CD4-positive, alpha-beta T cell (primary cell): ENCODE measurements around the gene IFITM10. TPM values are rescaled to one million over a fixed set of nuclear protein-coding genes. Genes with fewer than 3 reads are reported as not detected.

ENCODE experiments used
- ATAC-seq: fragments of 200-7000 bp; cut with Tn5 transposase; one replicate; pipeline ENCODE4 v1.10.0; 2022; ENCODE audit warnings: mild to moderate bottlenecking; ENCODE audit not compliant: poor library complexity
- CTCF ChIA-PET: fragments of 350-600 bp; sonication (Branson Sonifier 250); formaldehyde crosslinking; loops from one replicate; lab custom pipeline; 2021; ENCODE audit warnings: antibody characterized with exemption, inconsistent platforms; lab: Charles Lee
- POLR2A ChIA-PET: fragments of 350-600 bp; sonication (Branson Sonifier 250); formaldehyde crosslinking; loops from one replicate; lab custom pipeline; 2021; ENCODE audit warnings: antibody characterized with exemption, inconsistent platforms; lab: Charles Lee
- DNase-seq, 14 experiments: peaks; one replicate each; pipeline ENCODE4 v3.0.0-alpha.2; 2013 to 2020; ENCODE audit warnings: mixed read lengths in 2 of 14
- H3K27ac ChIP-seq, 2 donors: one replicate each; pipeline versions ENCODE4 v1.5.1 to v1.7.0; 2013; ENCODE audit warnings: low read length in 2 of 2, low read depth in 1 of 2, mild to moderate bottlenecking in 1 of 2
- H3K27me3 ChIP-seq, 2 experiments: 1 replicate in 1 of 2; 2 replicates in 1 of 2; pipeline versions ENCODE4 v1.6.1 to v1.7.0; 2013; ENCODE audit warnings: low read length in 2 of 2, control low read depth in 1 of 2, mild to moderate bottlenecking in 1 of 2, moderate library complexity in 1 of 2; ENCODE audit not compliant: insufficient read depth in 2 of 2, control insufficient read depth in 1 of 2
- H3K36me3 ChIP-seq: one replicate; pipeline ENCODE4 v1.6.1; 2013; ENCODE audit warnings: low read length, control low read depth; ENCODE audit not compliant: insufficient read depth
- H3K4me1 ChIP-seq: one replicate; pipeline ENCODE4 v1.6.1; 2013; ENCODE audit warnings: low read length, control low read depth; ENCODE audit not compliant: insufficient read depth
- H3K4me3 ChIP-seq: one replicate; pipeline ENCODE4 v1.5.1; 2013; ENCODE audit warnings: mild to moderate bottlenecking, low read length, moderate library complexity
- H3K9me3 ChIP-seq, 2 experiments: 1 replicate in 1 of 2; 2 replicates in 1 of 2; pipeline versions ENCODE4 v1.6.1 to v1.7.0; 2013; ENCODE audit warnings: low read length in 2 of 2, mild to moderate bottlenecking in 2 of 2, control low read depth in 1 of 2, moderate library complexity in 1 of 2; ENCODE audit not compliant: control insufficient read depth in 1 of 2, insufficient read depth in 1 of 2
- H3K27ac Mint-ChIP-seq: one replicate; pipeline ENCODE4 v1.8.0; 2020; ENCODE audit warnings: mixed read lengths
- H3K27me3 Mint-ChIP-seq: one replicate; pipeline ENCODE4 v1.8.0; 2021; ENCODE audit warnings: mixed read lengths
- H3K36me3 Mint-ChIP-seq: one replicate; pipeline ENCODE4 v1.8.0; 2021; ENCODE audit warnings: low read depth, mixed read lengths
- H3K4me1 Mint-ChIP-seq: one replicate; pipeline ENCODE4 v1.8.0; 2021; ENCODE audit warnings: low read depth, mixed read lengths
- H3K4me3 Mint-ChIP-seq: one replicate; pipeline ENCODE4 v1.8.0; 2020; ENCODE audit warnings: mild to moderate bottlenecking, mixed read lengths
- H3K9me3 Mint-ChIP-seq: one replicate; pipeline ENCODE4 v1.8.0; 2020; ENCODE audit warnings: mixed read lengths
- intact Hi-C, 2 experiments: fragments of 100-400 bp; cut with DNase I in 1 of 2; cut with micrococcal nuclease in 1 of 2; formaldehyde crosslinking; loops; one replicate each; pipeline versions ENCODE4 v1.15.1 to v1.9.0; 2023 to 2025; cut with DNase I, micrococcal nuclease
- total RNA-seq, 174 experiments: library from RNA in 2 of 174; stranded (reverse) in 2 of 174; gene quantifications; one replicate each; pipeline ENCODE4 v1.2.3 and lab custom pipeline; 2021 to 2026
- TF ChIP-seq, protein P1 (sequence below): fragments of 200-600 bp; IDR thresholded peaks from one replicate; pipeline ENCODE4 v1.8.0; 2022; ENCODE audit warnings: antibody characterized with exemption, mild to moderate bottlenecking

IFITM10 gene
- total RNA-seq, 2 experiments from 2014 or later = 1.7 TPM

DNA sequence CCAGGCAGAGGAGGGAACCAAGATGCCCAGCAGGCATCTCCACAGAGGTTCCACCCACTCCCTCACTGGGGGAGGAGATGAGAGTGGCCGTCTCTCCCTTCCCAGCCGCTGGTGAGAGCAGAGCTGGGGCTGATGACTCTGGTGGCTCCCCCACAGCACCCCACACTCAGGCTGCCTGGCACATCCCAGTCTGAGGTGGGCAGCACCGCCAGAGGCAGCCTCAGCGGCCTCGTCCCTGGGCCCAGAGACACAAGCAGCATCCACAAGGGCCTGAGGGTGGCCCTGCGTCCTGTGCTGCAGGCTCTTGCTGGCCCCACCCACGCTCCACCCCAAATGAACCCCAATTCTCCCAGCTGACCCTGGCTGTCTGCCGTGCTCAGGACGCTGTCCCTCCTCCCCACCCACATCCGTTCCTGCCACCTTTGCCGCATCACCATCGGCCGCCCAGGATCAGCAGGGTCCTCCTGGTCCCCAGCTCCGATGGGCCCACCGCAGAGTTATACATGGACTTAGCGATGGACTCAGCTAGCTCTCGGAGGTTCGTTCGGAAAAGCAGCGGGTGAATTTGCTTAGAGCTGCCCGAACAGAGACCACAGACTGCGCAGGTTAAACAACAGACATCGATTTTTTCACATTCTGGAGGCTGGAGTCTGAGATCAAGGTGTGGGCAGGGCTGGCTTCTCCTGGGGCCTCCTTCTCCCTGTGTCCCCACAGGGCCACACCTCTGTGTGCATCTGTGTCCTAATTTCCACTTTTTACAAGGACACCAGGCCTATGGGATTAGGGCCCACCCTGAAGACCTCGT, 33.5 kb upstream of the IFITM10 start:
- TF ChIP-seq, protein P1, sequence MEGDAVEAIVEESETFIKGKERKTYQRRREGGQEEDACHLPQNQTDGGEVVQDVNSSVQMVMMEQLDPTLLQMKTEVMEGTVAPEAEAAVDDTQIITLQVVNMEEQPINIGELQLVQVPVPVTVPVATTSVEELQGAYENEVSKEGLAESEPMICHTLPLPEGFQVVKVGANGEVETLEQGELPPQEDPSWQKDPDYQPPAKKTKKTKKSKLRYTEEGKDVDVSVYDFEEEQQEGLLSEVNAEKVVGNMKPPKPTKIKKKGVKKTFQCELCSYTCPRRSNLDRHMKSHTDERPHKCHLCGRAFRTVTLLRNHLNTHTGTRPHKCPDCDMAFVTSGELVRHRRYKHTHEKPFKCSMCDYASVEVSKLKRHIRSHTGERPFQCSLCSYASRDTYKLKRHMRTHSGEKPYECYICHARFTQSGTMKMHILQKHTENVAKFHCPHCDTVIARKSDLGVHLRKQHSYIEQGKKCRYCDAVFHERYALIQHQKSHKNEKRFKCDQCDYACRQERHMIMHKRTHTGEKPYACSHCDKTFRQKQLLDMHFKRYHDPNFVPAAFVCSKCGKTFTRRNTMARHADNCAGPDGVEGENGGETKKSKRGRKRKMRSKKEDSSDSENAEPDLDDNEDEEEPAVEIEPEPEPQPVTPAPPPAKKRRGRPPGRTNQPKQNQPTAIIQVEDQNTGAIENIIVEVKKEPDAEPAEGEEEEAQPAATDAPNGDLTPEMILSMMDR = no peak
- ATAC-seq (no peak), DNase-seq (no peak)
- Histone ChIP-seq H3K4me1 (peaks cover 9% of the 10 kb centered on the region), H3K27ac (no peak overlapping the region), H3K36me3 (no peaks in the 10 kb centered on the region), H3K27me3 (peaks cover 0 to 2% of the 10 kb centered on the region in 2 experiments), H3K9me3 (no peaks in the 10 kb centered on the region), H3K4me3 (no peak overlapping the region)
- intact Hi-C loops = no loop called here
- POLR2A ChIA-PET = no interaction called here
- Mint-ChIP-seq H3K4me3 (no peak overlapping the region), H3K4me1 (no peaks in the 10 kb centered on the region), H3K9me3 (no peaks in the 10 kb centered on the region), H3K36me3 (no peaks in the 10 kb centered on the region), H3K27ac (no peak overlapping the region), H3K27me3 (no peaks in the 10 kb centered on the region)
- CTCF ChIA-PET = interaction anchor here (1.6 kb wide), 1 partner anchor 90 kb away, joined by 6 read pairs; no protein-coding TSS in a partner anchor

DNA sequence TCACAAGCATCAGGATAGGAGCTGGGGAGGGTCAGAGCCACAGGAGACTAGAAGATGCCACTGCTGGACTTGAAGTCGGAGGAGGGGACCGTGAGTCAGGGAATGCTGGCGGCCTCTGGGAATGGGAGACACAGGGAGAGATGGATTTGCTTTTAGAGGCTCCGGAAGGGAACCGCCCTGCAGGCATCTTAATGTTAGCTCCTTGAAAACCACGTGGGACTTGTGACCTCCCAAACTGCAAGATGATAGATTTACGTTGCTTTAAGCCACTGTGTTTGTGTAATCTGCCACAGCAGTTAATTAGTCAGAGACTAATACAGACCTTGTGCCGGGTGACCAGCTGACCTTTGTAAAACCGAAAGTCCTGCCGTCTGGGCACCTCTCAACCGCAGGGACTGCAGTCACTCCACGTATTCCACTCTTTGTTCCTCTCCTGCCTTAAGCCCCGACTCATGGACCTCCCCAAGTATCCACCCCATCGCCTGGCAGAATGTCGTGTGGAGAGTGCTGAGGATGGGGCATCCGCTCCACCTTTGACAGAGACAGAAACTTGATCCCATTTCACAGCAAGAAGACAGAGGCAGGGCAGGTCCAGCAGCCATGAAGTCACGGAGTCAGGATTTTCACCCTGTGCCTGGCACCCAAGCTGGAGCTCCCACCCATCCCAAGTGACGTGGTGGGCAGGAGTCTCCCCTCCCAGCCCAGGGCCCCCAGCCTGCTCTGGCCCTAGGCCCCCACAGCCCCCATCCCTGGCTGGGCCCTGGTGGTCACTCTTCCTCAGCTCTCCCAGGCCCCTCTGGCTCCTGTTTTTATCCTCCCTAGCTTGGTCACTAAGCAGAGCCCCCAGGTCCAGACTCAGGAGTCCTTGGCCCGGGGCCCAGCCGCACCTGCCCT, 32.7 kb upstream of the IFITM10 start:
- Mint-ChIP-seq H3K4me3 (no peak overlapping the region), H3K4me1 (no peaks in the 10 kb centered on the region), H3K36me3 (no peaks in the 10 kb centered on the region), H3K9me3 (no peaks in the 10 kb centered on the region), H3K27ac (no peak overlapping the region), H3K27me3 (no peaks in the 10 kb centered on the region)
- ATAC-seq = no peak
- intact Hi-C loops = no loop called here
- H3K4me3 ChIP-seq = no peak overlapping the region
- no peaks in the 10 kb centered on the region for H3K36me3 ChIP-seq
- no peak overlapping the region for H3K27ac ChIP-seq
- H3K9me3 ChIP-seq = no peaks in the 10 kb centered on the region
- CTCF ChIA-PET = interaction anchor here (1.6 kb wide), 1 partner anchor 89 kb away, joined by 6 read pairs; no protein-coding TSS in a partner anchor
- peaks cover 0 to 2% of the 10 kb centered on the region in 2 experiments for H3K27me3 ChIP-seq
- peaks cover 9% of the 10 kb centered on the region for H3K4me1 ChIP-seq
- POLR2A ChIA-PET = no interaction called here
- TF ChIP-seq, protein P1 = no peak
- peak in 2 of 14 experiments; percentile 52 to 63 for DNase-seq

DNA sequence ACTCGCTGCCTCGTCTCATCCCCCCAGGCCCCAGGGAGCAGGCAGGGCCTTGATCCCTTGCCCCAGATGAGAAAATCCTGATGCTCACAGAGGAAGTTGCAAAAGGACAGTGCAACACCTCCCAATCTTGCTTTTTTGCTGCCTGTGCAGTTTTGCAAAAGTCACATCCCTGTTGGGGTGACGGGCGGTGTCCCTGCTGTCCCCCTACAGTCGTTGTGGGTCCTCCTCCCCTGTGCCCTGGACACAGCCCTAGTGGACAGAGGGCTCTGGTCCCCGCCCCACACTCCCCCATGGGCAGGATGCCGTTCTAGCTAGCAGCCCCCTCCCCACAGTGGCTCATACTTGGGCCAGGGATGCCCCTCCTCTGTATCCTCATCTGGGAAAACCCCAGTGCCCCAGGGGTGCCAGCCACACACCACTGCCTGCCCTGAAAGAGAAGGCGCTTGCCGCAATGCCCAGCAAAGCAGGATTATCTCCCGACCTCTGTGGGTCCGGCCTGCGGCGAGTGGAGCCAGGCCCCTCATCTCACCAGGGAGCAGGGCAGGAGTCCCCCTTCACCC, 31.7 kb upstream of the IFITM10 start:
- Histone ChIP-seq H3K27me3 (peaks cover 0 to 2% of the 10 kb centered on the region in 2 experiments), H3K4me3 (no peak overlapping the region), H3K36me3 (no peaks in the 10 kb centered on the region), H3K27ac (no peak overlapping the region), H3K9me3 (no peaks in the 10 kb centered on the region), H3K4me1 (peaks cover 12% of the 10 kb centered on the region)
- H3K4me3 Mint-ChIP-seq = no peak overlapping the region
- TF ChIP-seq, protein P1 = no peak
- intact Hi-C loops = no loop called here
- no peak overlapping the region for H3K27ac Mint-ChIP-seq
- POLR2A ChIA-PET = no interaction called here
- no peaks in the 10 kb centered on the region for H3K36me3 Mint-ChIP-seq
- H3K27me3 Mint-ChIP-seq = no peaks in the 10 kb centered on the region
- CTCF ChIA-PET = no interaction called here
- H3K9me3 Mint-ChIP-seq = no peaks in the 10 kb centered on the region
- ATAC-seq = no peak
- peak in 1 of 14 experiments; percentile 34 for DNase-seq
- no peaks in the 10 kb centered on the region for H3K4me1 Mint-ChIP-seq
